CD14-positive monocyte (primary cell): ENCODE data around the gene ANKRD31. TPM values are rescaled to one million over a fixed set of nuclear protein-coding genes. Genes with fewer than 3 reads are reported as not detected.
"Not testable (repeated sequence)": the region's sequence is repeated elsewhere in the genome, so short reads cannot be mapped to it uniquely, and the experiment has no call there.

Experiments
- DNase-seq, 3 donors: peaks; one replicate each; pipeline ENCODE4 v3.0.0-alpha.2; 2011 to 2022
- H2AFZ ChIP-seq: 2 replicates; pipeline ENCODE4 v1.6.0; 2012; ENCODE audit warnings: mild to moderate bottlenecking, low read depth, low read length, inconsistent platforms; ENCODE audit not compliant: insufficient read depth, poor library complexity, severe bottlenecking
- H3K27ac ChIP-seq, 2 donors: 1 replicate in 1 of 2; 2 replicates in 1 of 2; pipeline ENCODE4 v1.5.1; 2012 to 2013; ENCODE audit warnings: low read length in 2 of 2, control low read depth in 1 of 2, inconsistent platforms in 1 of 2, low read depth in 1 of 2, mild to moderate bottlenecking in 1 of 2
- H3K27me3 ChIP-seq, 2 donors: one replicate each; pipeline versions ENCODE4 v1.6.0 to v1.6.1; 2011 to 2013; ENCODE audit warnings: low read length in 2 of 2; ENCODE audit not compliant: control insufficient read depth in 2 of 2, insufficient read depth in 2 of 2
- H3K36me3 ChIP-seq, 2 donors: replicated peaks in 1 of 2; 1 replicate in 1 of 2; 2 replicates in 1 of 2; pipeline versions ENCODE4 v1.5.1 to v1.6.1; 2012 to 2013; ENCODE audit warnings: low read length in 2 of 2, control low read depth in 1 of 2, inconsistent platforms in 1 of 2, mild to moderate bottlenecking in 1 of 2; ENCODE audit not compliant: insufficient read depth in 2 of 2, control insufficient read depth in 1 of 2
- H3K4me1 ChIP-seq, 2 donors: 1 replicate in 1 of 2; 2 replicates in 1 of 2; pipeline versions ENCODE4 v1.5.1 to v1.6.1; 2012 to 2013; ENCODE audit warnings: low read length in 2 of 2, control low read depth in 1 of 2, inconsistent platforms in 1 of 2, mild to moderate bottlenecking in 1 of 2, moderate library complexity in 1 of 2; ENCODE audit not compliant: insufficient read depth in 2 of 2, control insufficient read depth in 1 of 2
- H3K4me2 ChIP-seq: replicated peaks from 2 replicates; pipeline ENCODE3; 2012; ENCODE audit warnings: low read length, moderate library complexity, mild to moderate bottlenecking; ENCODE audit not compliant: poor library complexity, severe bottlenecking; ENCODE audit errors: extremely low read depth
- H3K4me3 ChIP-seq, 3 experiments: fragments of 200-600 bp in 1 of 3; sonication (generic) in 1 of 3; replicated peaks in 1 of 3; 1 replicate in 2 of 3; 2 replicates in 1 of 3; pipeline ENCODE4 v1.5.1; 2011 to 2013; ENCODE audit warnings: low read length in 3 of 3, mild to moderate bottlenecking in 3 of 3, control low read depth in 2 of 3, low read depth in 2 of 3, inconsistent platforms in 1 of 3, moderate library complexity in 1 of 3
- H3K79me2 ChIP-seq: 2 replicates; pipeline ENCODE4 v1.6.0; 2012; ENCODE audit warnings: mild to moderate bottlenecking, control low read depth, inconsistent platforms, low read length, moderate library complexity; ENCODE audit not compliant: insufficient read depth
- H3K9ac ChIP-seq: 2 replicates; pipeline ENCODE4 v1.6.0; 2017; ENCODE audit warnings: low read length, mild to moderate bottlenecking; ENCODE audit not compliant: insufficient read depth, poor library complexity, severe bottlenecking
- H3K9me3 ChIP-seq, 2 donors: replicated peaks in 1 of 2; 1 replicate in 1 of 2; 2 replicates in 1 of 2; pipeline versions ENCODE4 v1.5.1 to v1.6.1; 2012 to 2013; ENCODE audit warnings: low read length in 2 of 2, control low read depth in 1 of 2; ENCODE audit not compliant: control insufficient read depth in 1 of 2, insufficient read depth in 1 of 2
- H4K20me1 ChIP-seq: 2 replicates; pipeline ENCODE4 v1.6.0; 2012; ENCODE audit warnings: mild to moderate bottlenecking, low read length, control low read depth, moderate library complexity; ENCODE audit not compliant: insufficient read depth
- H3K27ac Mint-ChIP-seq, 7 donors: one replicate each; pipeline ENCODE4 v1.8.0; 2020; ENCODE audit warnings: mild to moderate bottlenecking in 7 of 7, mixed read lengths in 7 of 7, moderate library complexity in 6 of 7, inconsistent platforms in 2 of 7
- H3K27me3 Mint-ChIP-seq, 3 donors: one replicate each; pipeline ENCODE4 v1.8.0; 2021 to 2022; ENCODE audit warnings: low read depth in 3 of 3, mild to moderate bottlenecking in 3 of 3, mixed read lengths in 3 of 3, moderate library complexity in 3 of 3, inconsistent platforms in 1 of 3
- H3K36me3 Mint-ChIP-seq, 2 donors: one replicate each; pipeline ENCODE4 v1.8.0; 2020; ENCODE audit warnings: mixed read lengths in 2 of 2, inconsistent platforms in 1 of 2, mild to moderate bottlenecking in 1 of 2
- H3K4me1 Mint-ChIP-seq: one replicate; pipeline ENCODE4 v1.8.0; 2020; ENCODE audit warnings: mild to moderate bottlenecking, mixed read lengths
- H3K4me3 Mint-ChIP-seq, 2 donors: one replicate each; pipeline ENCODE4 v1.8.0; 2020; ENCODE audit warnings: mild to moderate bottlenecking in 2 of 2, mixed read lengths in 2 of 2, moderate library complexity in 1 of 2
- H3K9me3 Mint-ChIP-seq, 7 donors: one replicate each; pipeline ENCODE4 v1.8.0; 2020 to 2022; ENCODE audit warnings: mixed read lengths in 7 of 7, mild to moderate bottlenecking in 6 of 7, moderate library complexity in 6 of 7, inconsistent platforms in 2 of 7
- CTCF ChIP-seq: fragments of 200-600 bp; IDR thresholded peaks from one replicate; pipeline ENCODE4 v1.8.0; 2022; ENCODE audit warnings: antibody characterized with exemption, mild to moderate bottlenecking
- WGBS: methylation state at CpG from one replicate; pipeline ENCODE4 v1.1.5; 2013; ENCODE audit warnings: missing lambda C conversion rate; ENCODE audit not compliant: insufficient coverage; 5-methylcytosine and 5-hydroxymethylcytosine counted together
- intact Hi-C, 2 donors: fragments of 100-400 bp; cut with micrococcal nuclease; formaldehyde crosslinking; loops; one replicate each; pipeline versions ENCODE4 v1.15.0 to v1.15.1; 2023
- polyA plus RNA-seq, 3 donors: library from polyadenylated mRNA; depleted of rRNA in 1 of 3; unstranded in 2 of 3; stranded (reverse) in 1 of 3; fragments of 300-500 nt in 2 of 3; fragments of >200 nt in 1 of 3; fragmentation: Illumina TruSeq in 2 of 3; gene quantifications; 1 replicate in 2 of 3; 2 replicates in 1 of 3; pipeline ENCODE4 v1.2.3, GENCODE V29; 2012 to 2021

The ANKRD31 gene
- polyA plus RNA-seq, 3 donors: 0.05 TPM; not detected in 2

- Mint-ChIP-seq H3K9me3 (peaks cover 6 to 24% (median 15%) of the 10 kb centered on the region in 7 donors), H3K4me1 (no peaks in the 10 kb centered on the region), H3K36me3 (no peaks in the 10 kb centered on the region), H3K27me3 (peaks cover 7 to 14% (median 11%) of the 10 kb centered on the region in 3 donors), H3K27ac (no peak overlapping the region), H3K4me3 (no peak overlapping the region)
- Histone ChIP-seq H3K9ac (no peak overlapping the region), H3K4me2 (no peak overlapping the region), H3K79me2 (no peaks in the 10 kb centered on the region), H2AFZ (no peak overlapping the region), H4K20me1 (no peaks in the 10 kb centered on the region), H3K27ac (no peak overlapping the region), H3K4me1 (no peaks in the 10 kb centered on the region), H3K9me3 (peaks cover 4 to 6% of the 10 kb centered on the region in 2 donors), H3K27me3 (no peaks in the 10 kb centered on the region), H3K4me3 (no peak overlapping the region), H3K36me3 (no peaks in the 10 kb centered on the region)
- WGBS: no CpG with 5 or more reads among the region's 2 CpGs
- DNase-seq: no peak
- no peak for TF ChIP-seq CTCF
- intact Hi-C loops: no loop called here
Observed at GRCh38 chr5:75260708-75261107, 24.0 kb upstream of the ANKRD31 start.

- H3K9ac ChIP-seq, H3K27ac Mint-ChIP-seq, H3K27me3 Mint-ChIP-seq, H3K27me3 ChIP-seq, H3K36me3 ChIP-seq, H3K4me1 ChIP-seq, H4K20me1 ChIP-seq, H3K4me2 ChIP-seq, H2AFZ ChIP-seq, H3K27ac ChIP-seq, H3K36me3 Mint-ChIP-seq, intact Hi-C loops, H3K4me3 ChIP-seq, H3K79me2 ChIP-seq, H3K4me1 Mint-ChIP-seq, H3K9me3 ChIP-seq, H3K4me3 Mint-ChIP-seq, DNase-seq: not testable (repeated sequence)
- peaks cover 3 to 17% (median 10%) of the 10 kb centered on the region in 7 donors for H3K9me3 Mint-ChIP-seq
- WGBS: no CpG with 5 or more reads among the region's 4 CpGs
Observed at GRCh38 chr5:75250452-75250851, 13.8 kb upstream of the ANKRD31 start.
